GM19372 (cell line): ENCODE measurements around the gene TRAT1.

Experiments
- ATAC-seq: cut with Tn5 transposase; IDR thresholded peaks from one replicate; pipeline ENCODE4 v1.9.1; 2021; ENCODE audit warnings: mild to moderate bottlenecking, low read depth, moderate library complexity; ENCODE audit not compliant: unreplicated experiment

TRAT1 gene

DNA sequence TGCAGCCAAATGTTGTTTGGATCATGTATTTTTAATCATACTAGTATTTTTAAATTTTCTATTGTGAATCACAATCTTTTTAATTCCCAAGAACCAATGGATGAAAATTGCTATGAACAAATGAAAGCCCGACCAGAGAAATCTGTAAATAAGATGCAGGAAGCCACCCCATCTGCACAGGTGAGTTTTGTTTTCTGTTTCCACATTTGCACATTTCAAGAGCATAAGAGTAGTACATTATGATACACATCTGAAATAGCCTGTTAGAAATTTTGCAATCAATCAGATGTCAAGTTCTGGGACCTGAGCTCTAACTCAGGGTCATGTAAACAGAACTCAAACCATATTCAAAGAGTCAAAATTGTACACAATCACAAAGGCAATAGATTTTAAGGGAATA is 26.5 kb downstream of the TRAT1 start:
- no peak for ATAC-seq

DNA sequence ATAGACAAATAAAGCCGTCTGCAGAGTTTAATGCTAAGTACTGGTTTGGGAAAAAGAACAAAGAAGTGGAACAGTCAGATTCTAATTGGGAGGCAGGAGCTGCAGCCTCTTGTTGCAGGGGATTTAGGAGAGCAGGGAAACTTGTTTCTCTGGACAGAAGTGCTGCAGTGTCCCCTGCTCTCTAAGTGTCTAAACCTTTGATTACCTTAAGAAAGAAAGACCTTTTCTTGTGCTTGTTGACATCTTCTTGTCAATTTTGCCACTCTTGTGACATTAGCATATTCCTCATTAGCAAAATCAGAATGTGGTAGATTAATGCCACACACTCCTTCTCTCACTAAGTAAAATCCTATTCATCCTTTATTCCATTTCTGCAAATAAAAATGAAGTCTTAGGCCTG is 38.8 kb downstream of the TRAT1 start:
- ATAC-seq, result no peak

DNA sequence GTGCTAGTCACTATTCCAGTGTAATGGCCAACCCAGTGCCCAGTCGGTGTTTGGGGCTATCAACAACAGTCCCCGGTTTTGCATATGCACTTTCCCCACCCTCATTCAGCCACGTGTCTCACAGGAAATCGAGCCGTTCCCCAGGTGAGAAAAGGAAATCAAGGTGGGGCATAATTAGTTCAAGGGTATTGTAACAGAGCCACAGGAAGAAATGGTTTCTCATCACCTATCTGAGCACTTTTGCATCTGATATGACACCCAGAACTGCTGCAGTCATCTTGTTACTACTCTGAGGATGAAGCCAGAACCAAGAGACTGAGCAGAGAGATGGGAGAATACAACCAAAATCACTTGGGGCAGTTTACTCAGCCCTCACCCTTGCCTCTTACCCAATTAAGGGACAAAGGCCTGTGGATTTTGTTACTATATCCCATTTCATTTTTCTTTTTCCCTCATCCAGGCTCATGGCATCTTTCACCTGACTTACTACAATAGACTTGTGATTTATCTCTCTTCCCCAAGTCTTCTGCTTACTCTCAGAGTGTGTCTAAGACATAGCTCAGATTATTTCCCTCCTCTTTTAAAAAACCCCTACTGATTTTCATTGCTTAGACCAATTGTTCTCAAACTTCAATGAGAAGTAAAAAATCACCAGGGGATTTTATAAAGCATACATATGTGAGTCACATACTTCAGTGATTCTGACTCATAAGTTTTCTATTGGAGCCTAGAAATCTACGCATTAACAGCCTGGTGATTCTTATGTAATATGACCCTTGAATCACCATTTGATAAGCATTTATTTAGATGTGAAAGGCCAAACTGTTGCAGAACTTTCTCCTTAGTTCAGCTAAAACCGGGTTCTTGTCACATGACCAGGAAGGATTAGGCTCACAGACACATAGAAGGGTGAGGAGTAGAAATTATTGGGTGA is 40.5 kb downstream of the TRAT1 start:
- no peak for ATAC-seq

DNA sequence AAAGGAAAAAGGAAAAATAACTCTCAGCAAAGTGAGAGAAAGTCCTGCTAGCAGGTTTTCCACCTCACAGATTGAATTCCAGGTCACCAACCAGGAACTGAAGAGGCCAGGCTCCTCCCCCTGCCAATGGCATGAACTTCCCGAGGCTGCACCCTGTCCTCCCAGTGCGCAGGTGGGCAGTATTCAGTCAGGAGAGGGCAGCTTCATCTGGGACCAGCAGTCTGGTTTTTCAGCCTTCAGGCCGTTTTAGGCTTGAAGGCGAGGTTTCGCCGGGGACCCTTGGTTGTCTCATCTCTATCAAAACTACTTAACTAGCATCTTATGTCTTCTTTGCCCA is 41.2 kb downstream of the TRAT1 start:
- ATAC-seq, result no peak

DNA sequence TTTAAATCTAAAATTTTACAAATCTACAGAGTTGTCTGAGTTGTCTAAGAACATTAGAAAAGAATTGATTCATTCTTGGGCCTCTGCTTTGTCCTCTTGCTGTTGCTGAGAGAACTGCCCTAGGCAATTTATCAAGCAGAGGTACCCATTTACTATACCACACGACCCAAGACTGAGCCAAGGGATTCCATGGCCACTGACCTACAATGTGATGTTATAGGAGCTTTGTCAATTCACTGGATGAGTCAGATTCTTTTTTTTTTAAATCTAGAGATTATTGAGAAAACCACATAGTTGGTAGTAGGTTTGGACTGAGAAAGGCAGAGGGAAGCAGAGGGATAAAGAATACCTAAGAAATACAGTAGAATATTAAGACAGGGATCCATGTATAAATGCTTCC is 55.3 kb downstream of the TRAT1 start:
- no peak for ATAC-seq

DNA sequence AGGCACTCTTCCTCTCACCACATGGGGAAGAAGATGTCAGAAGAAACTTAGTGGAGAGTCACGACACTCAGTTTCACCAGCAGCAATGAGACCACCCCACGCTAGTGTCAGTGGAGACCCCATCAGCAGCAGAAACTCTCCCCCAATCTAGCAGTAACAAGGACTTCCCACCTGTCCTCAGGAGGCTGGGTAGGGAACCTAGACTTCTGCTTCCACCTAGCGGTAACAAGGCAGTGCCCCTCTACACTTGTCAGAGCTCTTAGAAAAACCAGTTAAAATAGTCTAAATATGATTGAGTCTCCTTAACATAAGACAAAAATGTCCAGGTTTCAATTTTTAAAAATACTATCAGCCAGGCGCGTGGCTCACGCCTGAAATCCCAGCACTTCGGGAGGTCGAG is 57.3 kb downstream of the TRAT1 start:
- ATAC-seq, result no peak

DNA sequence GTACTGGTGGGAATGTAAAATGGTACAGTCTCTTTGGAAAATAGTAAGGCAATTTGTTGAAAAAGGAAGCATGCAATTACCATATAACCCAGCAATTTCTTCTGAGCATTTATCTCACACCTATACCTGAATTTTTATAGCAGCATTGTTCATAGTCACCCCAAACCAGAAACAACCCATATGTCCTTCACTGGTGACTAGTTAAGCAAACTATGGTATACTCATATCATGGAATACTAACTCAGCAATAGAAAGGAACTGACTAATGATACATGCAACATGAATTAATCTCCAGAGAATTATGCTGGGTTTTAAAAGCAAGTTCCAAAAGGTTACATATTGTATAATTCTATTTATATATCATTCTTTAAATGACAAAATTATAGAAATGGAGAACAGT is 60.2 kb downstream of the TRAT1 start:
- no peak for ATAC-seq

DNA sequence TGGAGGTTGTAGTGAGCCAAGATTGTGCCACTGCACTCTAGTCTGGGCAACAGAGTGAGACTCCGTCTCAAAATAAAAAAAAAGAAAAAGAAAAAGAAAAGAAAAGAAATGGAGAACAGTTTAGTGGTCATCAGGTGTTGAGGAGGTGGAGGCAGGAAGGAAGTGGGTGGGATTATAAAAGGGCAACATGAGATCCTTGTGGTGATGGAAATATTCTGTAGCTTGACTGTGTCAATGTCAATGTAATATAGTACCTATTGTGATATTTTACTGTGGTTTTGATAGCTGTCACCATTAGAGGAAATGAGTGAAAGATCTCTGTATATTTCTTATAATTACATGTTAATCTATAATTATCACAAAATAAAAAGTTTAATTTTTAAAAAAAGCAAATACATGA is 60.8 kb downstream of the TRAT1 start:
- no peak for ATAC-seq

DNA sequence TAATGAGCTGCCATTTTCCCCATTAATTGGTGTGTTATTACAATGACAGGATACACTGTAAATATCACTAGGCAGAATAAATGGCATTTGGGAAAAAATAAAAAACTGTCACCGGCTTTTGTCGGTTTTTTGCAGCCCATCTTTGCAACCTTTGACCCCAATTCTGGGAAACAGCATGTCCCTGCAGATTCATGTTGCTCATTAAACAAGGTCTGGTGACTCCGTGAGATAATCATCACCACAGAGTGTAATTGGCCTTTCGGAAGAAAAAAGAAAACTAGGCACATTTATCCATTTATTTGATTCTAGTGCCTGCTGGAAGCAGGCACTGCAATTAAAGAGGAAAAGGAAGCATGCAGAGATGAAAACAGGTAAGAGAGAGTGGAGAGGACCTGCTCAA is 64.5 kb downstream of the TRAT1 start:
- no peak for ATAC-seq

DNA sequence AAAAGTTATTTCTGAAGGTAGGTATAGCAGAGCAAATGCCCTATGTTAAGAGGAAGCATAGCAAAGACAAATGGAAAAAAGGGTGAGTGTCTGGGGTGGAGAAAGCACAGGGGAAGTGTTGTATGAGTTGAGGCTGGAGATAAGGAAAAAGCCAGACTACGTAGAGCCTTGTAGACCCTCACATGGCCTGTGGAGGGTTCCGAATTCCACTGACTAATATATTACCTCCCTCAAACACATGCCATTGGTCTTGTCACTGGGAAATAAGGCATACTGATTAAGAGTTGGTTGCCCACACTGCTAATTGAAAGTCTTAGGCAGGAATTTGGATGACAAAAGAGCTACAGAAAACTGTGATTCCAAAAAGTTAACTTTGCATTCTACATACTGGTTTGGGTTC is 65.2 kb downstream of the TRAT1 start:
- ATAC-seq, result no peak

DNA sequence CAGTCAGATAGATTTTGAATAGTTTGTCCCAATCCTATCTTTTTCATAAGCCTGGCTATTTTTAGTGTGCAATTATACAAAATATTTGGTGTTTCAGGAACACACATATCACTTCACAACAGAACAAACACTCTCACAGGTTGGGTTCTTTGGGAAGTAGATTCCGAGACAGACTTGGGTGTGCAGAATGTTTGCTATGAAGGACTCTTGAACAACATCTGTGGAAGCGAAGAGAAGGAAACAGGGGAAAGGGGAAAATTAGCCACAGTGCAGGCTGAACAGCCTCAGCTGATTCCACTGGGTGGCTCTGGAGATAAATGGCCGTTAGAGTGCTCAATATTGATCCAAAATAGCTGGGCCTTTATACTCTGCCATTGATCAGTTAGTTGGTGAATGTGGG is 69.2 kb downstream of the TRAT1 start:
- ATAC-seq, result no peak

DNA sequence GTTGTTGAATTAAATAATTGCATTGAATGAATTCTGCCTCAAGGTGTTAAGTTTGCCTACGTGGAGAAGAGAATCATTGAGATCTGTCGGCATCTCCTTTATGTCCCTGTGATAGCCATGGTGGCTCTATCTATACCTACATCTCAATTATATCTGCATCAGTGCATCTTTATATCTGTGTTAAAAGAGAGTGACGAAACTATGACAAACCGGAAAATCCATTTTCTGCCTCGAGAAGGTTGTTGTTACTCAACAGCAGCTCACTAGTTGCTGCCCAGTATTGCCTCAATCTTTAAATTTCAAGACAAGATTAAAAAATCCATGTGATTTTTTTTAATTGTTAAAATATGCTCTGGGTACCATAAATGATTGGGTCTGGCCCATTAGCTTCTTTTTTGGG is 72.4 kb downstream of the TRAT1 start:
- no peak for ATAC-seq

DNA sequence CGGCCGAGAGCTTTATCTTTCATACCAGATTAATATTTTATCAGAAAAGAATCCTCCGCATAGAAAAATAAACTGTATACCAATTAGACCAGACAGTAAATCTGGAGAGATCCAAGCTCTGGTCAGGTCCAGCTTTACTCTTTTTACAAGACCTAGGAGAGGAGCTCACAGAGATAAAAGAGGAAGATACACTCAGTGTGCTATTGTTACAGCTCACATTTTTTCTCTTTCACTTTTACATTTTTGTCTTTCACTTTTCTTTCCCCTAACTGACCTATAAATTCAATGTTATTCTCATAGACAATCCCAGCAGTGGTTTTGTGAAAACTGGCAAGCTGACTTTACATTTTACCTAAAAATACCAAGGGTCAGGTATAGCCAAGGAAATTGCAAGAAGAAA is 75.3 kb downstream of the TRAT1 start:
- no peak for ATAC-seq

DNA sequence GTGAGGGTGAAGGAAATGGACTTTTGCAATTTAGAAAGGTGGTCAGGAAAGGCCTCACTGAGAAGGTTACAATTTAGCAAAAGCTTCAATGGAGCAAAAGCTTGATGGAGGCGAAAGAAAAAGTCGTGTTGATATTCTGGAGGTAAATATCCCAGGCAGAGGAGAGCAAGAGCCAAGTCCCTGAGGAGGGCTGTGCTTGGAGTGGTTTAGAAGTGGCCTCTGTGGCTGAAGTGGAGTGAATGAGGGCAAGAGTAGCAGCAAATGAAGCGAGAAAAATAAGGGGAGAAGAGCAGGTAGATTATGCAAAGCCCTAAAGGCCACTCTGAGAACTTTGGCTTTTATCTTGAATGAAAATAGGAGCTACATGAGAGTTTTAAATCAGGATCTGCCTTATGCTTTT is 76.9 kb downstream of the TRAT1 start:
- no peak for ATAC-seq
